HepG2 (cell line): Measurements from ENCODE around the gene FAM124A.

Experiments
- BHLHE40 ChIP-seq: IDR thresholded peaks from 2 replicates; pipeline ENCODE4 v1.6.1; 2011; ENCODE audit warnings: low read length, improper control_type of control experiment
- EP300 ChIP-seq, 3 experiments: sonication (generic) in 1 of 3; formaldehyde crosslinking in 1 of 3; IDR thresholded peaks; 2 replicates each; pipeline versions ENCODE4 v1.5.1 to v1.6.1; 2011 to 2020; ENCODE audit warnings: low read depth in 2 of 3, low read length in 2 of 3, borderline replicate concordance in 1 of 3, improper control_type of control experiment in 1 of 3, mild to moderate bottlenecking in 1 of 3, missing genetic modification reagents in 1 of 3, moderate library complexity in 1 of 3
- MAFK ChIP-seq, 2 experiments: IDR thresholded peaks in 1 of 2; conservative IDR thresholded peaks in 1 of 2; 2 replicates each; pipeline ENCODE4 v1.6.1; 2011; ENCODE audit warnings: improper control_type of control experiment in 2 of 2, low read length in 2 of 2
- PHF5A ChIP-seq: IDR thresholded peaks from one replicate; pipeline ENCODE4 v1.6.1; 2018; ENCODE audit warnings: low read depth, missing genetic modification reagents; ENCODE audit not compliant: unreplicated experiment
- TAF1 ChIP-seq: sonication (generic); formaldehyde crosslinking; IDR thresholded peaks from 2 replicates; pipeline ENCODE4 v1.4.0; 2020; ENCODE audit warnings: missing genetic modification reagents
- ZNF282 ChIP-seq: fragments of 450-650 bp; IDR thresholded peaks from 2 replicates; pipeline ENCODE4 v1.6.1; 2018; ENCODE audit not compliant: partially characterized antibody
- ZNF550 ChIP-seq: sonication (generic); formaldehyde crosslinking; IDR thresholded peaks from 2 replicates; pipeline ENCODE4 v1.4.0; 2020; ENCODE audit warnings: mild to moderate bottlenecking, missing genetic modification reagents, borderline replicate concordance

DNA sequence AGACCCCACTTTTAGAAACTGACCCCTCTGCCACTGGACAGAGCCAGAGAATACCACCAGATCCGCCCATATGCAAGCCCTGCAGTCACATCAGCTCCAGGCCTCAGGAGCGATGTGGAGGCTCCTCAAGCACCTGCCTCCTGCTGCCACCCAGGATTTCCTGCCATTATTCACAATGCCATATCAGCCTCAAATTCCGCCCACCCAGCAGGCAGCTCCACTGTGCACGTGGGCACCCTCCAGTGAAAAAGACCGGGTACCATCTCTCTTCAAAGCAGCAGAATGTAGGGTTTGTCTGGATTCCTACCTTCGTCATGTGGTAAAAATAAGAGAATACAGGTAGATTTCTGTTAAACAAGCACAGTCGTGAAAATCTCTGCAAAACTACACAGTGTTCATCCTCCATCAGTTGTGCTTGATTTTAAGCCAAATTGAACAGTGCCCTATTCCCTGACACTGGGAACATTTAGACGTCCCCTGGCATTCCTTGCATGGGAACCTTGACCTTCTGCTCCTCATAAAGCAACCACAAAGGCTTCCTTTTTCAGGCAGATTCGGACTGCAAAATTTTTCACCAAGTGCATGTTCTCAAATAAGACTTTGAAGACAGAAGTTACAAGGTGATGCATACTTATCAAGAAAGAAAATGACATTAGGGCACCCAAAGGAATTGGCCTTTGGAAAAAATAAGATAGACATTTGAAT lies 56.4 kb downstream of the FAM124A start:
- TF ChIP-seq ZNF282 (no peak), ZNF550 (CRISPR knock-in tag) (no peak), BHLHE40 (no peak), PHF5A (CRISPR knock-in tag) (no peak), EP300 (IDR thresholded peaks at IDR 0.05; ENCODE audit: low read depth in 2 of 2, low read length in 2 of 2) (no peak), EP300 (CRISPR knock-in tag; IDR thresholded peaks at IDR 0.05; ENCODE audit: borderline replicate concordance) (no peak), TAF1 (no peak), MAFK (conservative IDR thresholded peaks at IDR 0.05 in 1 of 2, IDR thresholded peaks at IDR 0.05 in 1 of 2; ENCODE audit: low read length in 2 of 2) (no peak)
